ENCODE data around the gene TBXA2R. TPM values are rescaled to one million over a fixed set of nuclear protein-coding genes. Genes with fewer than 3 reads are reported as not detected.

TBXA2R gene
- total RNA-seq, 1 experiment from 2014 or later, result not detected

- Mint-ChIP-seq H3K36me3 (ENCODE audit: insufficient read depth, unreplicated experiment) (peaks cover 23% of the 10 kb centered on the region), H3K27me3 (ENCODE audit: insufficient read depth, unreplicated experiment) (no peaks in the 10 kb centered on the region), H3K9me3 (ENCODE audit: unreplicated experiment) (no peaks in the 10 kb centered on the region), H3K4me3 (ENCODE audit: unreplicated experiment) (no peak overlapping the region), H3K27ac (ENCODE audit: low read depth, unreplicated experiment) (no peak overlapping the region), H3K4me1 (ENCODE audit: insufficient read depth, unreplicated experiment) (peaks cover under 1% of the 10 kb centered on the region)
- intact Hi-C loops (cut with micrococcal nuclease), result loop anchor here (1.0 kb wide), 1 partner anchor 74 kb away; no protein-coding TSS in a partner anchor
- TF ChIP-seq, protein P1, sequence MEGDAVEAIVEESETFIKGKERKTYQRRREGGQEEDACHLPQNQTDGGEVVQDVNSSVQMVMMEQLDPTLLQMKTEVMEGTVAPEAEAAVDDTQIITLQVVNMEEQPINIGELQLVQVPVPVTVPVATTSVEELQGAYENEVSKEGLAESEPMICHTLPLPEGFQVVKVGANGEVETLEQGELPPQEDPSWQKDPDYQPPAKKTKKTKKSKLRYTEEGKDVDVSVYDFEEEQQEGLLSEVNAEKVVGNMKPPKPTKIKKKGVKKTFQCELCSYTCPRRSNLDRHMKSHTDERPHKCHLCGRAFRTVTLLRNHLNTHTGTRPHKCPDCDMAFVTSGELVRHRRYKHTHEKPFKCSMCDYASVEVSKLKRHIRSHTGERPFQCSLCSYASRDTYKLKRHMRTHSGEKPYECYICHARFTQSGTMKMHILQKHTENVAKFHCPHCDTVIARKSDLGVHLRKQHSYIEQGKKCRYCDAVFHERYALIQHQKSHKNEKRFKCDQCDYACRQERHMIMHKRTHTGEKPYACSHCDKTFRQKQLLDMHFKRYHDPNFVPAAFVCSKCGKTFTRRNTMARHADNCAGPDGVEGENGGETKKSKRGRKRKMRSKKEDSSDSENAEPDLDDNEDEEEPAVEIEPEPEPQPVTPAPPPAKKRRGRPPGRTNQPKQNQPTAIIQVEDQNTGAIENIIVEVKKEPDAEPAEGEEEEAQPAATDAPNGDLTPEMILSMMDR (IDR thresholded peaks at IDR 0.05; ENCODE audit: unreplicated experiment), result no peak
- no TSS peak for BruUV-seq (replicated peaks)
- POLR2A ChIA-PET, result no interaction called here
- no peak for DNase-seq (ENCODE audit: unreplicated experiment)
- CTCF ChIA-PET, result interaction anchor here (0.6 to 1.4 kb wide), 8 partner anchors 26 to 363 kb away, joined by 3 to 8 read pairs (median 3); no protein-coding TSS in a partner anchor
These were observed 12.3 kb upstream of the TBXA2R start for GRCh38 chr19:3618811-3619630.

GRCh38 chr19:3618144-3618810 lies 11.6 kb upstream of the TBXA2R start:
- Mint-ChIP-seq H3K27me3 (ENCODE audit: insufficient read depth, unreplicated experiment) (no peaks in the 10 kb centered on the region), H3K4me3 (ENCODE audit: unreplicated experiment) (no peak overlapping the region), H3K4me1 (ENCODE audit: insufficient read depth, unreplicated experiment) (no peaks in the 10 kb centered on the region), H3K36me3 (ENCODE audit: insufficient read depth, unreplicated experiment) (peaks cover 25% of the 10 kb centered on the region), H3K9me3 (ENCODE audit: unreplicated experiment) (no peaks in the 10 kb centered on the region), H3K27ac (ENCODE audit: low read depth, unreplicated experiment) (no peak overlapping the region)
- ChIA-PET POLR2A (no interaction called here), CTCF (interaction anchor here (0.6 to 1.2 kb wide), 5 partner anchors 25 to 79 kb away, joined by 3 to 8 read pairs (median 3); no protein-coding TSS in a partner anchor)
- DNase-seq (ENCODE audit: unreplicated experiment), result peak; percentile 49
- no TSS peak for BruUV-seq (replicated peaks)
- intact Hi-C loops (cut with micrococcal nuclease), result loop anchor here (1.0 kb wide), 1 partner anchor 73 kb away; no protein-coding TSS in a partner anchor
- TF ChIP-seq, protein P1 (IDR thresholded peaks at IDR 0.05; ENCODE audit: unreplicated experiment), result peak; percentile 85

DNA sequence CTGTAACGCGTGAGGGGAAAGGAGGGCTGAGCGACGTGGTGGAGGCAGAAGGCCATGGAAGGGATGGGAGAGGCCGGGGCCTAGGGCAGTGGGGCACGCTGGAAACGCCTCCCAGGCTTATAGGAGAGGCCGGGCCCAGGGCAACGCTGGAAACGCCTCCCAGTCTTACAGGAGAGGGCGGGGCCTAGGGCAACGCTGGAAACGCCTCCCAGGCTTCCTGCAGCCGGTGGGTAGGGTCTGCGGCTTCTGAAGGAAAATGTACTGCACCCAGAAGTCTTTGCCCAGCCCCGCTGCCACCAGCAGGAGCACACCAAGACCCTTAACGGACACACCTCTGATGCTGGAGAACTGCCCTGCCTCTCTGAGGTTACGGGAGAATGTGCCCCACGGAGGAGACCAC lies 10.8 kb upstream of the TBXA2R start:
- TF ChIP-seq, protein P1 (IDR thresholded peaks at IDR 0.05; ENCODE audit: unreplicated experiment), result no peak
- H3K9me3 Mint-ChIP-seq (ENCODE audit: unreplicated experiment), result no peaks in the 10 kb centered on the region
- H3K27me3 Mint-ChIP-seq (ENCODE audit: insufficient read depth, unreplicated experiment), result no peaks in the 10 kb centered on the region
- BruUV-seq (replicated peaks), result no TSS peak
- H3K4me1 Mint-ChIP-seq (ENCODE audit: insufficient read depth, unreplicated experiment), result no peaks in the 10 kb centered on the region
- ChIA-PET CTCF (interaction anchor here (0.6 to 1.2 kb wide), 2 partner anchors 18 to 38 kb away, joined by 3 read pairs; no protein-coding TSS in a partner anchor), POLR2A (no interaction called here)
- no peak for DNase-seq (ENCODE audit: unreplicated experiment)
- no peak overlapping the region for H3K27ac Mint-ChIP-seq (ENCODE audit: low read depth, unreplicated experiment)
- intact Hi-C loops (cut with micrococcal nuclease), result no loop called here
- no peak overlapping the region for H3K4me3 Mint-ChIP-seq (ENCODE audit: unreplicated experiment)
- peaks cover 19% of the 10 kb centered on the region for H3K36me3 Mint-ChIP-seq (ENCODE audit: insufficient read depth, unreplicated experiment)

- no peak overlapping the region for H3K4me3 Mint-ChIP-seq (ENCODE audit: unreplicated experiment)
- H3K27me3 Mint-ChIP-seq (ENCODE audit: insufficient read depth, unreplicated experiment), result no peaks in the 10 kb centered on the region
- POLR2A ChIA-PET, result interaction anchor here (0.9 kb wide), 1 partner anchor 25 kb away, joined by 3 read pairs; no protein-coding TSS in a partner anchor
- no TSS peak for BruUV-seq (replicated peaks)
- no peaks in the 10 kb centered on the region for H3K9me3 Mint-ChIP-seq (ENCODE audit: unreplicated experiment)
- DNase-seq (ENCODE audit: unreplicated experiment), result no peak
- intact Hi-C loops (cut with micrococcal nuclease), result no loop called here
- TF ChIP-seq, protein P1 (IDR thresholded peaks at IDR 0.05; ENCODE audit: unreplicated experiment), result no peak
- peaks cover 12% of the 10 kb centered on the region for H3K36me3 Mint-ChIP-seq (ENCODE audit: insufficient read depth, unreplicated experiment)
- H3K27ac Mint-ChIP-seq (ENCODE audit: low read depth, unreplicated experiment), result no peak overlapping the region
- H3K4me1 Mint-ChIP-seq (ENCODE audit: insufficient read depth, unreplicated experiment), result no peaks in the 10 kb centered on the region
- CTCF ChIA-PET, result no interaction called here
These were observed 9.0 kb upstream of the TBXA2R start for GRCh38 chr19:3615524-3616135.
